GM18873 (cell line): ENCODE data around the gene GAD2.

Experiments
- ATAC-seq: cut with Tn5 transposase; IDR thresholded peaks from one replicate; pipeline ENCODE4 v1.9.1; 2021; ENCODE audit warnings: mild to moderate bottlenecking, moderate library complexity, moderate number of reproducible peaks; ENCODE audit not compliant: unreplicated experiment, low FRiP score

Gene GAD2

DNA sequence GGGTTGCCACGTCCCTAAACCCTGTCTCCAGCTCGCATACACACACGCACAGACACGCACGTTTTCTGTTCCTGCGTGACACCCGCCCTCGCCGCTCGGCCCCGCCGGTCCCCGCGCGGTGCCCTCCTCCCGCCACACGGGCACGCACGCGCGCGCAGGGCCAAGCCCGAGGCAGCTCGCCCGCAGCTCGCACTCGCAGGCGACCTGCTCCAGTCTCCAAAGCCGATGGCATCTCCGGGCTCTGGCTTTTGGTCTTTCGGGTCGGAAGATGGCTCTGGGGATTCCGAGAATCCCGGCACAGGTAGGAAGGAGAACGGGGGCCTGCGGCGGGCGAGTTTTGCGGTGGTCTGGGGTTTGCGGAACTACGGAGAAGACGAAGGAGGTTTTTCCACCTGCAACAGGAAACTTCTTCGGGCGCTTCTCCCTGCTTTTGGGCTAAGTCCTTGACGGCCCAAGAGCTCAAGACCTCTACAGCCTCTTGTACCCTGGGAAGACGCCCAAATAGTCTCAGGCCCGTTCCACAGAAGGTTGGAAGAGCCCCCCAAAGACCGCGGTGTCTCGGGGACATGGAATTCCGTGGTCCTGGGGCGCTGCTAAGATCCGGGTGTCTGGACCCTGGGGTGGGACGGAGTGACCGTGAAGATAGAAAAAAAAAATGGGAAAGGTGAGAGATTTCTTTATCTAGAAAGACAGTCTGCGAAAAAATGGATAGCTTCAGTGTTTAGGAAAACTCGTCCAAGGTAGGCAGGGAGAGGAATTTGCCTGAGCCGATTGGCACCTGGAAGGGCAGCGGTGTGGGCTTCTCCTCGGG, at the start of gene GAD2:
Gene GAD2, plus strand, starts transcription at position 190 of the 811 bp plus-strand sequence. Its CDS starts 36 bp downstream, at position 226.
- ATAC-seq, result no peak

DNA sequence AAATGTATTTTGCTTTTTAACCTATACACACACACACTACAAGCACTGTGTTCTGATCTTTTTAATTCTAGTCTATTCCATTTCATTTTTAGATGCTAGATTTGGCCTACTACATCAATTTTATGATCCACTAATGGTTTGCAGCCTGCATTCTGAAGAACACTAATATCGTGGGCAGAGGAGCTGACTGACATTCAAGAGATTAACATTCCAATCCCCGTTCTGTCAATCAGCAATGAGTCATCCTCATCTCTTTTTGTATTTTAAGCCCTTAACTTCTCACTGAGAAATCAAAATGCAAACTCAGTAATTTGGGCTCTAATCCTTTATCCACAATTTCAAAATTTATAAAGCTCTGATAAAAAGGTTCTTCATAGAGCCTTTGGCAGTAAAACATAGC, 47.1 kb upstream of the GAD2 start:
- no peak for ATAC-seq

DNA sequence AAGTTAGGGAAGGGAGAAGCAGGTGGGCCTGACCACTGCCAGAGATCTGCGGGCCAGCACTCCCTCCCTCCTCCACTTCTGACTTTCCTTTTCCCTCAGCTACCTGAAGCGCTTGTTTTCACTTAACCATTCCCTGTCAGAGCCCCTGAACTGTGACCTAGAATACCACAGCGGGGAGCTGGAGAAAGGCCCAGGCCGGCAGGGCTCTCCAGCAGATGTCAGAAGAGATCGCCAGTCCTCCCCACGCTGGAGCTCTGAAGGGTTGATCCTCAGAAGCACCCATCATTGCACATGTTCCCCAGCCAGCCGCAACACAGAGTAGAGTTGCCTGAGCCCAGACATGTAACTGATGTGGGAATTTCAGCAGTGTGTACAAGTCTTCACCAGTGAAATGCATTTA, 44.4 kb upstream of the GAD2 start:
- no peak for ATAC-seq

DNA sequence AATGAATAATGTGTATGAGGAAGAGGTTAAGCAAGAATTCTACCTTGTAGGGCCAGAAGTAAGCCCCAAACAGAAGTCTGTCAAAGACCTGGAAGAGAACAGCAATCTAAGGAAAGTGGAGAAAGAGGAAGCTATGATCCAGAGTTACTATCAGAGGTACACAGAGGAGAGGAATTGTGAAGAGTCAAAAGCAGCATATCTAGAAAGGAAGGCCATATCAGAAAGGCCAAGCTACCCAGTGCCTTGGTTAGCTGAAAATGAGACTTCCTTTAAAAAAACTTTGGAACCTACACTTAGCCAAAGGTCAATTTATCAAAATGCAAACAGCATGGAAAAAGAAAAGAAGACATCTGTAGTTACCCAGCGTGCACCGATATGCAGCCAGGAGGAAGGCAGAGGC, 42.7 kb upstream of the GAD2 start:
- no peak for ATAC-seq

DNA sequence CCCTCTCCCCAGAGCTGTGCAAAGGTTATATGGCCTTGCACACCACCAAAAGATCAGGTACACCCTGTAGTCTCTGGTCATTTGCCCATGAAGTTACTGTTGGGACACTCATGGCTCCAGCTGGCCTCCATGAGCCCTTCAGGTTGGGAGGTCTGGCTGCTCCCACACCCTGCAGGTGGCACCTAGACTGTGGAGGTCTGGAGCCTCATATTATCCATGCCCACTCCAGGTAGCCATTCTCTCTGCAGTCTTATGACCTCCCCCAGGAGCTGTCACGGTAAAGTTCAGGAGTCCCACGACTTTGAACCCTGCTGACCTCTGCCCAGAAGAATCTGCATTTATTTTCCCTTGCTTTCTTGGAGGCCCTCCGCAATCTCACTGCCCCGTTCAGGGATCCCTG, 39.2 kb upstream of the GAD2 start:
- ATAC-seq, result no peak

DNA sequence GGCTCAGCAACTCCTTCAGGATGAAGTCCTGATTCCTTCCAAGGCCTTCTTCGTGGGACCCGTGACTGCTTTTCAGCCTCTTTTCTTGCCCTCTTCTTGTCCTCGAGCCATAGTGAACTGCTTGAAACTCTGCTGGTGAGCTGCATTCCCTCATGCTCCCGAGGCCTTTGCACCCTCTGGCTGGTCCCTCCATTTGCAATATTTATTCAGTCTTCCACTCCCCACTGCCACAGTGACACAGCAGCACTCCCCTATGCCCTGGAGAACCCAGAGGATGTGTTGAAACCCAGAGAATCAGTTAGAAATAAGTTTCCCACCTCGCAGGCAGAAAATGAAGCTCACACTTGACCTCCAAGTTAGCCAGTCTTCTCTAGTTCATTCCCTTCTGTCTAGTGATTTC, 22.3 kb upstream of the GAD2 start:
- no peak for ATAC-seq

DNA sequence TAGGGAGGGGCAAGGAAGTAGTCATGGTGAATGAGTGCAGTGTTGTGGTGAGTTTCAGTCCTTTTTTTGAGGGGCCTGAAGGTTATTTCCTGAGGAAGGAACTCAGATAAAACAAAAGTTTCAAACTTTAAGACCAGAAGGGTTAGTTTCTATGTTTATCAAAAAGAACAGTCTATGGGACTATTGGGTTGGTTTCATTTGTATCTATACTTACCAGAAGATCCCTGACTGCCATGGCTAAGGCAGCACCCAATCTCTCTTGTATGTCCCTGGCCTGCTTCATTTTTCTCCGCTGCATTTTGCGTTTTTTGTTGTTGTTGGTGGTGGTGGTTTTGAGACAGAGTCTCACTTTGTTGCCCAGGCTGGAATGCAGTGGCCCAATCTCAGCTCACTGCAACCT, 19.3 kb upstream of the GAD2 start:
- no peak for ATAC-seq

DNA sequence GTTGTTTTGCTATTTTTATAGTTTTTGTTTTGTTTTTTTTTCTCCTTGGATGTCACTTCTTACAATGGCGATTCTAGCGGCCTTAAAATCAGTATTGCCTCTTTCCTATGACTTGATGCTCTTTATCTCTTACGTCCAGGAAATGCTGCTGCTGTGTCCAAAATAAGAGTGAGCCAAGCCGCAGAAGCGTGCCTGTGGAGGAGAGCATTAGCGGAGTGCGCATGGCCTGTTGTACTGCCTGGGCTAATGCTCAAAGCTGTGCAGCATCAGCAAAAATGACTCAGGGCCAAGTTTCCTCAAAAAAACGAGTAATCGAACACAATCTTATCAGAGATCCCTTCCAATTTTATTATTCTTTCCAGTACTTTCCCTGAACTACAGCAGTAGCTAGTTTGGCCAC, 18.5 kb upstream of the GAD2 start:
- ATAC-seq, result no peak

DNA sequence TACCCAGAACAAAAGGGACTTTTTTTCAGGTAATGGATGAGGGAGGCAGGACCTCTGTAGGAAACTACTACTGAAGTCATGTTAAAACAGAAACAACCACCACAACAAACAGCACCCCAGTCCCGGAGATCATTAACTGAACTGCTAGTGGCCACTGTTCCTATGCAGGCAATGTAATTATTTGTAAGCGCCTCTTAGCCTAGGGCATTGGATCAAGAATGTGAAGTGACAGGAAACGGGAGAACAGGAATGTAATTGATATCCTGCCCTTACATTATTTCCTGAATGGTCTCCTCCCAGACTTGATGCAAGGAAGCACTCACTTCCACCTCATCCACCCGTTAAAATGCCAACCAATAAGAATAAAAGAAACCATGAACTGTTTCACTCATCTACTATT, 16.7 kb upstream of the GAD2 start:
- no peak for ATAC-seq

DNA sequence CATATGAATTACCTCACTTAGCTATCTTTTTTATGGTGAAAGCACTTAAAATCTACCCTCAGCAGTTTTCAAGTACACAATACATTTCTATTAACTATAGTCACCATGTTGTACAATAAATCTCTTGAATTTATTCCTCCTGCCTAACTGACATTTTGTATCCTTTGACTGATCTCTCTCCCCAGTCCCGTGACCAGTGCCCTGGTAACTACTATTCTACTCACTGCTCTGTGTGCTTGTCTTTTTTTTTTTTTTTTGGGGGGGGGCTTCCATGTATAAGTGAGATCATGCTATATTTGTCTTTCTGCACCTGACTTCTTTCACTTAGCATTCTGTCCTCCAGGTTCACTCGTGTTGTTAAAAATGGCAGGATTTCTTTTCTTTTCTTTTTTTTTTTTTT, 11.4 kb upstream of the GAD2 start:
- no peak for ATAC-seq

DNA sequence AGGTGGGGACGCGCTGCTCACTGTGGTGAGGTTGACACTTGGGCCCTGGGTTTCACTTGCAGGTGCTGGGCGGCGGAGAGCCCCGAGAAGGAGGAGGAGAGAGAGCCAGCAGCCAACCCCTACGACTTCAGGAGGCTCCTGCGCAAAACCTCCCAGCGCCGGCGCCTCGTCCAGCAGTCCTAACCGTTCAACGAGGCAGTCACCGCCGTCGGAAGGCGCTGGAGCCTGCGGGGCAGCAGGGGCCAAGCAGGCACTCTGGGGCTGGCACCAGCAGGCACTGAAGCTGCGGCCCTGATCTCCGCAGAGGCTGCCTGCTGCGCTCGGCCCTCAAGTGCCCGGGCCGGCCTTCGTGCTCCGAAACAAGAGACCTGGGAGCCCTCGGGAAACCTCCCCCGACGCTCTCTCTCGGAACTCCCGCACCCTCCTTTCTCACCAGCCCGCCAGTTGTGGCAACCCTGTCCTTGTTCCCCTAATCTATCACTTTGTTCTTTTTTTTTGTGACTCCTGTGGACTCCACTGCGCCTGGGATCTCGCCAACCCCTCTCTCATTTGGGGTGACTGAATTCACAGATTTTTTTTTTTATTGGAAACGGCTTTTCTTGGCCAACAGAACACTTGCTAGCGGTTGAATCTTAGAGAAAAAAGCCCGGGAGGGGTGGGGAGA, 4.7 kb upstream of the GAD2 start:
- ATAC-seq, result no peak

DNA sequence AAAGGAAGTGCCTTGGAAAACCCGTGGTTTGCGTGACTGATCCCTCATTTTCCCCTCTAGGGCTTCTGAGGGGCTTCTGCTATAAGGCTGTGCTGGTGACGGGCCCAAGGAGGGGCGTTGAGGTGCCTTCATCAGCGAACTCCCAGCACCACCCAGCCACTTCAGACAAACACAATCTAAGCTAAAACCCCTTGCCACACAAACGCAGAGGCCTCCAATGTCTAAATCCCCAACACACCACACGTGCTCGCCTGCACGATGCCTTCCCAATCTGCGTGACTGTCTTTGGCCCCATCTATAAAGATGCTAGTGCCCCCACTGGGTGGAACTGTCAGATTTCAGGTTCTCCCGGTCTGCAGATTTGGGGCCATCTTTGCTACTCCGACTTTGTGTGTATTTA, 4.1 kb upstream of the GAD2 start:
- ATAC-seq, result no peak

DNA sequence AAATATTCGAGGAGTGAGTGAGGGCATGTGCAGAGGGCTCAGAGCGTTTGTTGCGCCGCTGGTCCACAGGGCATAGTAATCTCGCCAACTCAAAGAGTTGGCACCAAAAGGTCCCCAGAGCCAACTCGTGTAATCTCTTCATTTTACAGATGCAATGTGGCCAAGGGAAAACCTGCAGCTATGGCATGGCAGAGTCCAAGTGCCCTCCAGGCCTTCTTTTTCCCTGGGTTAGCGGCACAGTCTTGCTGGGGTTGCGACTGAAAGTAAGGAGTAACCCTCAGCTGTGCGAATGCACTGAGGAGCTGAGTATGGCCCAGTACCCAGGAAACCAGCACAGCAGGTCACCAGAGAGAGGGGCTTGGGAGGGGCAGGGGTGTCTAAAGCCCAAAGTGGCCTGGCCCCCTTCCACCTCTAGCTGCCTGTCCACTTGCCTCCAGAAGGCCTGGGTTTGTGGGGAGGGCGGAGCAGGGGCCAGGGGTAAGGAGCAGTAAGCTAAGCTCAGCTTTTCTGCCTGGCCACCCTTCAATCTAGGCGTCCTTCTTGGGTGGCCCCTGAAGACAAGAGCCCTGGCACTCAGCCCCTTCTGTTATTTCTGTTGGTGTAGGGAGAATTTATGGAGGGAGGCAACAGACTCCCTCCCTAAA, 3.3 kb upstream of the GAD2 start:
- no peak for ATAC-seq

DNA sequence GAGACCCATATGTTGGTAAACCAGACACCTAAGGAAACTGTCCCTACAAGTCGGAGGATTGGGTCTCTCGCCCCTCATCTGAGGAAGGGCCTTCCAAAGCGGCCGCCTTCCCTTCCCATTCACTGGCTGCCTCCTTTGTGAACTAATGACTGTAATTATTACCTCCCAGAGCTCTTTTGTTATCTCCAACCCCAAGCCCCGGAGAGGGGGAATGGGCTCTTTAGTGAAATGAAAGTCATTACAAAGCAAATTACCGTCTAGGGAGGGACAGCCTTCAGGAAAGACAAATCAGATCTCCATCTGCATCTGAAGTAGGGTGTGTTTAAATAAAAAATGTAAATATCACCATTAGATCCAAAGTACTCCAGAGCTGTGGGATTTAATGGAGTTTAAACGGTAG, 2.6 kb upstream of the GAD2 start:
- ATAC-seq, result no peak

DNA sequence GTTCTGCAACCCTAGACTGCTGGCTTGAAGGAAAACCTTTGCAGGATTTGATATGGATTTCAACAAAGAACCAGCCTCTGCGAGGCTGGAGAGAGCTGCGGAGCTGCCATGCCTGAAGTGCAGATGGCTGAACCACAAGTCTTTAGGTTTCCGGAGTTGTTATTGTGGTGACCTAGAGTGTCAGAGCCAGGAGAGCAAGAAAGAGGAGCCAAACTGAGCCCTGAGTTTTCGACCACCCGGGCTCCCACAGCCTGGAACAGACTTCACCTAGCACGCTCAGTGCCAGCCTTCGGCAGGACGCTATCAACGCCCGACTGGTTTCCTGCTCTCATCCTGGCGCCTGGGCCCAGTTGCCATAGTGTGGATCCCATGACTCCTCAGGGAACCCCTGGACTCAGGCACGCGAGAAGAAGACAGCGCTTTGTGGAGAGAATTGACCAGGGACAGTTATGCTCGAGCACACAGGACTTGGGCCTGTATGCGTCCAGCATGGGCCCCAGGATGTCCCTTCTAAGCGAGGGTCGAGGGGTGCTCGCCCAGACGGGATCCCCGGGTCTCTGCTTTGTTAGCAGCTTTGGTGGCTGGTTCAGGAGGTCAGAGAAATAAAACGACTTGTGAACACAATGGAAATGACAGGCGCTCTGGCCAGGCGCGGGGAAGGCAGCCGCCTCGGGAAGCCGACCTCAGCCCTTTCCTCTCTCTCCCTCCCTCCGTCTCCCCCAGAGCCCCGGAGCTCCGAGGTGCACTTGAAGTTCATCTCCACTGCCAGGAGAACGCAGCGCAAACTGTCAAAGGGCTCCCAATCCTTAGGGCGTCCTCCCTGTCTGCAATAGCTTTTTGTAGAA, 1.8 kb upstream of the GAD2 start:
- ATAC-seq, result no peak

DNA sequence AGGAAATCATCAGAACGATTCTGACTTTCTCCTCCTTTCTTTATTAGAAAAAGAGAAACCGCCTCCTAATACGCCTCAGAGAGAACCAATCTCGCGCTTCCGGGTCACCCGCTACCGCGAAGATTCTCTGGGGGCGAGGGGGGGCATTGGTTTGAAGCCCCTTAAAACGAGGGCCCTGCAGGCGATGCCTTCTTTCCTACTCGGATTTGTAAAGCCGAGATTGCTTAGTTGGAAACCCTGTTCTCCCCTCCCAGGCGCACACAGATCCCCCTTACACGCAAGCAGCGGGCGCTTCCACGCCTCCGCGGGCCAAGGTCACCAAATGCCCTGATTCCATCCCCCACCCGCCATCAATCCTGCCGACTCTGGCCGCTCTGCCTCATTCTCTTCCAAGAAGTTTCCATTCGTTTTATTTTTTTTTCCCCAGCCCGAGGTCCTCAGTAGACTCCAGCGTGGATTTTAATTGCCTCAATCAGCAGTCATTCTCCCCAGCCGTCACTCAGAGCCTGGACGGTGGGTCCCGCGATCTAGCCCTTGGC, 1.1 kb upstream of the GAD2 start:
- ATAC-seq, result no peak

DNA sequence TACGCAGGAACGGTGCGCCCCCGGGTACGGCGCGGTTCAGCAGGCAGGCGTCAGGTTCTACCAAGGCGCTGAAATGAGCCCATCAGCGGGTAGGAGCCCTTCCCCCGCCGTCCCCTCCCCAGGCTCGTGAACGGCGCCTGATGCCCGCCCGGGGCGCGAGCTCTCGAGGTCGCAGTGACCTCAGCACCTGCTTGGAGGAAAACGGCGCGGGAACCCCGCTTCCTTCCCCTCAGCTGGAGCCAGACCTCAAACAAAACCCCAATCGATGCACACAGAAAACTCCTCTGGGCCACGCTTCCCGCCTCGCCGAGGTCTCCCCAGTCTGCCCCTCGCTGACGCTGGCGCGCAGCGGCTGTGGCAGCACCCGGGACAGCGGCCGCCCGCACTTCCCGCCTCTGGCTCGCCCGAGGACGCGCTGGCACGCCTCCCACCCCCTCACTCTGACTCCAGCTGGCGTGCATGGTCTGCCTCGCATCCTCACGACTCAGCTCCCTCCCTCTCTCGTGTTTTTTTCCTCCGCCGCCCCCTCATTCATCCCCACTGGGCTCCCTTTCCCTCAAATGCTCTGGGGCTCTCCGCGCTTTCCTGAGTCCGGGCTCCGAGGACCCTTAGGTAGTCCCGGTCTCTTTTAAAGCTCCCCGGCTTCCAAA, 514 bp upstream of the GAD2 start:
- ATAC-seq, result no peak

DNA sequence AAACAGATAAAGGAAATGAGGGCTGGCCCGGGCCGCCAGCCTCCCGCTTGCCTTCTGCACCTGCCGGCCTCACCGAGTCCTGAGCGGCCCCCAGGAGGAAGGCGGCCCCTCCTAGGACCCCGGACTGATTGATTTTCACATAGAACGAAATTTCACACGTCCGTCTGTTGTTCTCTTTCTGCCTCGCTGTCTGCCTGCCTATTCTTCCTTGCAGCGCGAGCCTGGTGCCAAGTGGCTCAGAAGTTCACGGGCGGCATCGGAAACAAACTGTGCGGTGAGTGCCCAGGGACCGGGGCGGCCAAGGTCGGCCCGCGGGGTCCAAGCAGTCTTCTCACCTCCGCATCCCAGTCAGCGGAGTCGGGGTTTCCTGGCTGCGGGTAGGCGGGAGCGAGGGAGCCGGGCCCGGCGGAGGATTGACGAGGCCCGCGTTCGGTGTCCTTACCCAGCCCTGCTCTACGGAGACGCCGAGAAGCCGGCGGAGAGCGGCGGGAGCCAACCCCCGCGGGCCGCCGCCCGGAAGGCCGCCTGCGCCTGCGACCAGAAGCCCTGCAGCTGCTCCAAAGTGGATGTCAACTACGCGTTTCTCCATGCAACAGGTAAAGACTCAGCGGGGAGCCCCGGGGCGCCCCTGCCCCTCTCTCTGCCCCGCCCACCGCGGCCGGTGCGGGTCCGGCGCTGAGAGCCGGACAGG, 967 bp downstream of the GAD2 start:
- no peak for ATAC-seq

DNA sequence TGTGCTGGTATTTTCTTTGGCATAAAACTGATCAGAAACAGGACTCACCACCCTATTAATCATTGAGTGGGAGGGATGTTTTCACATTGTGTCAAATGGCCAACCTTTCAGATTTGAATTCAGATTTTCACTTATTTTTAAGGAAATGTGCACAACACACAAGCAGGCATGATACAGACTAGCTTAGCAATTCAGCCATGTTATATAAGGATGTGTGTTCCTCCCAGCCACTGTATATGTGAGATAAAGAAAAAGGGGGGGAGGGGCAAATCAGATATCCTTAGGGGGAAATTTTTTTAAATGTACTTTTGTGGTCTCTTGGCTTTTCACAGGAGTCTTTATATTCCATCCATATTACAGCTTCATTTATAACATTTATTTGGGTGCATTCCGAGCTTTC, 3.1 kb downstream of the GAD2 start:
- ATAC-seq, result no peak

DNA sequence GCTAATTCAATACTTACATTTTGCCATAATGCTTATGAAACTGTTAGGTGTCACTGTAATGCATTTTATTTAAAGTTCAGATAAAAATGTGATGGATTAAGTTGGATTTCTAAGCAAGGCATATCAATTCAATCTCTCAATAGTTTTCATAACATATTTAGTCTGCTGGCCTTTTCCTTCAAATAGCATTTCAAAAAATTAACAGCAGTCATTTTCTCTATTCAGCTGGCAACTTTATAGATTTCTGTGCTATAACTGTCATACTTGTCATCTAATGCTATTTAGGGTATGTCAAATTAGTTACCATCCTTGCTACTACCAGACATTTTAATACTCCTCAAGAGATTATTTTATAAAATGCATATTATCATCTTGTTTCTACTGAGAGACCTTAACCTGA, 4.3 kb downstream of the GAD2 start:
- ATAC-seq, result no peak
